NCI-H345 treated with DMSO at 0.1 percent for 48 hours (cell line): ENCODE results near the gene RER1.
"Not testable (repeated sequence)": the region's sequence is repeated elsewhere in the genome, so short reads cannot be mapped to it uniquely, and the experiment has no call there.

Source experiments
- DNase-seq: peaks from one replicate; lab custom pipeline; 2025; ENCODE audit not compliant: unreplicated experiment; lab: John Stamatoyannopoulos, UW

Gene RER1

GRCh38 chr1:2422523-2422922 is 30.9 kb downstream of the RER1 start:
- DNase-seq, result no peak

GRCh38 chr1:2425892-2426291 is 34.3 kb downstream of the RER1 start:
- DNase-seq, result no peak

- no peak for DNase-seq
Observed at GRCh38 chr1:2426540-2426939, 34.9 kb downstream of the RER1 start.

- no peak for DNase-seq
Observed at GRCh38 chr1:2427051-2427450, 35.4 kb downstream of the RER1 start.

- DNase-seq, result no peak
Observed at GRCh38 chr1:2427976-2428375, 36.3 kb downstream of the RER1 start.

- DNase-seq, result no peak
Observed at GRCh38 chr1:2428490-2428889, 36.8 kb downstream of the RER1 start.

GRCh38 chr1:2429780-2430591 is 38.3 kb downstream of the RER1 start:
- DNase-seq, result no peak

GRCh38 chr1:2430592-2430973 is 38.9 kb downstream of the RER1 start:
- no peak for DNase-seq

GRCh38 chr1:2431103-2431502 is 39.5 kb downstream of the RER1 start:
- DNase-seq, result no peak

- no peak for DNase-seq
Observed at GRCh38 chr1:2431518-2431917, 39.9 kb downstream of the RER1 start.

- DNase-seq, result no peak
Observed at GRCh38 chr1:2432441-2432844, 40.8 kb downstream of the RER1 start.

GRCh38 chr1:2433196-2433595 is 41.6 kb downstream of the RER1 start:
- DNase-seq, result no peak

GRCh38 chr1:2433936-2434655 is 42.5 kb downstream of the RER1 start:
- no peak for DNase-seq

- no peak for DNase-seq
Observed at GRCh38 chr1:2435091-2435490, 43.5 kb downstream of the RER1 start.

- DNase-seq, result no peak
Observed at GRCh38 chr1:2435746-2436355, 44.2 kb downstream of the RER1 start.

GRCh38 chr1:2436876-2437275 is 45.2 kb downstream of the RER1 start:
- no peak for DNase-seq

- no peak for DNase-seq
Observed at GRCh38 chr1:2437617-2438016, 46.0 kb downstream of the RER1 start.

- DNase-seq, result no peak
Observed at GRCh38 chr1:2438038-2438437, 46.4 kb downstream of the RER1 start.

GRCh38 chr1:2438641-2439040 is 47.0 kb downstream of the RER1 start:
- no peak for DNase-seq

GRCh38 chr1:2439369-2439768 is 47.7 kb downstream of the RER1 start:
- no peak for DNase-seq

GRCh38 chr1:2440346-2440745 is 48.7 kb downstream of the RER1 start:
- not testable (repeated sequence) for DNase-seq

- no peak for DNase-seq
Observed at GRCh38 chr1:2441746-2442145, 50.1 kb downstream of the RER1 start.
